HG03064 (cell line): ENCODE measurements around the gene ITIH4.
"Not testable (repeated sequence)": the region's sequence is repeated elsewhere in the genome, so short reads cannot be mapped to it uniquely, and the experiment has no call there.

Experiments used
- ATAC-seq: cut with Tn5 transposase; IDR thresholded peaks from one replicate; pipeline ENCODE4 v1.9.1; 2021; ENCODE audit warnings: low read depth; ENCODE audit not compliant: unreplicated experiment

The ITIH4 gene

GRCh38 chr3:52787246-52787645 is 43.2 kb downstream of the ITIH4 start:
- no peak for ATAC-seq

- no peak for ATAC-seq
These were observed 43.9 kb downstream of the ITIH4 start for GRCh38 chr3:52786330-52787215.

DNA sequence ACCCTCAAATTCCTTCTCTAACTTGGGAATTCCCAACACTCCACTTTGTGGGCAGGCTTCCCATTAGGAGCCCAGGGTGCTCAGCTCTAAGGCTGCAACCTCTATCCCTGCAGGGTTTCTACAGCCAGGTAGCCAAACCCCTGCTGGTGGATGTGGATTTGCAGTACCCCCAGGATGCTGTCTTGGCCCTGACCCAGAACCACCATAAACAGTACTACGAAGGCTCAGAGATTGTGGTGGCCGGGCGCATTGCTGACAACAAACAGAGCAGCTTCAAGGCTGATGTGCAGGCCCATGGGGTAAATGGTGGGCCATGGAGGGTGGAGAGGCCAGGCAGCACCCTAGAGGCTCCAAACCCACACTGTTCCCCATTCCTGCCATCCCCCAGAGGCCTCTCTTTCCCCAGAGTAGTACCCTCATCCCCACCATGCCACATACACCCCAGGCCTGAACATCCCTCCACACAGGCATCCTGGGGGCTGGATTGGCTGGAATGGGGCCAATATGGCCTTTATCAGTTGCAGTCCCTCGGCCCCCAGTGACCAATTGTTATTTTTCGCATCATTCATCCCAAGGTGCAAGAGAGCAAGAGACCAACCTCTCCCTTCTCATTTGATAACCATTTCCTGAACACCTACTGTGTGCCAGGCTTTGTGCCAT is 45.4 kb downstream of the ITIH4 start:
- ATAC-seq, result no peak

- no peak for ATAC-seq
These were observed 46.4 kb downstream of the ITIH4 start for GRCh38 chr3:52784021-52784621.

DNA sequence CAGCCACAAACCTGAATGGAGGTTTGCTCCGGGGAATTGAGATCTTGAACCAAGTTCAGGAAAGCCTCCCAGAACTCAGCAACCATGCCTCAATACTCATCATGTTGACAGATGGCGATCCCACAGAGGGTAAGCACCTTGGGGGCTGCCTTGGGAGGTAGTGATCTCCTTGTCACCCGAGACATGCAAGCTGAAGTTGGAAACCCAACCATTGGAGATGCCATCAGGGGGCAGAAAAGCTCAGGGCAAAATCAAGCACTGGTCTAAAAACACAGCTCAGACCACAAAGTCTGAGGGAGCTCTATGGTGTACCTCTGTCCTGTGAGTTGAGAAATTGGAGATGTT is 47.3 kb downstream of the ITIH4 start:
- no peak for ATAC-seq

GRCh38 chr3:52782412-52783210 is 47.9 kb downstream of the ITIH4 start:
- ATAC-seq, result no peak

DNA sequence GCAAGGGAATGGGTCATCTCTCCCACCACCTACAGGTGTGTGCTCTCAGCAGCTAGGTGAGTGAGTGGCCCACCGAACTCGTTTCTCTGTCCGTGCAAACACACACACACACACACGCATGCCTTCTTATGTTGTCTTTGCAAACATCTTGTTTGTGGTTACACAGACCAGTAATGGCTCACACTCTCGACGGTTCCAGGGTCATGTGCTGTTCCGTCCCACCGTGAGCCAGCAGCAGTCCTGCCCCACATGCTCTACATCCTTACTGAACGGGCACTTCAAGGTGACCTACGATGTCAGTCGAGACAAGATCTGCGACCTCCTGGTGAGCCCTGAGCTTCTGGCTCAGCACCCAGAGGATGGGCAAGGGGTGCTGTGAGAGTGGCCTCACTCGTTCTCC is 48.7 kb downstream of the ITIH4 start:
- ATAC-seq, result no peak

DNA sequence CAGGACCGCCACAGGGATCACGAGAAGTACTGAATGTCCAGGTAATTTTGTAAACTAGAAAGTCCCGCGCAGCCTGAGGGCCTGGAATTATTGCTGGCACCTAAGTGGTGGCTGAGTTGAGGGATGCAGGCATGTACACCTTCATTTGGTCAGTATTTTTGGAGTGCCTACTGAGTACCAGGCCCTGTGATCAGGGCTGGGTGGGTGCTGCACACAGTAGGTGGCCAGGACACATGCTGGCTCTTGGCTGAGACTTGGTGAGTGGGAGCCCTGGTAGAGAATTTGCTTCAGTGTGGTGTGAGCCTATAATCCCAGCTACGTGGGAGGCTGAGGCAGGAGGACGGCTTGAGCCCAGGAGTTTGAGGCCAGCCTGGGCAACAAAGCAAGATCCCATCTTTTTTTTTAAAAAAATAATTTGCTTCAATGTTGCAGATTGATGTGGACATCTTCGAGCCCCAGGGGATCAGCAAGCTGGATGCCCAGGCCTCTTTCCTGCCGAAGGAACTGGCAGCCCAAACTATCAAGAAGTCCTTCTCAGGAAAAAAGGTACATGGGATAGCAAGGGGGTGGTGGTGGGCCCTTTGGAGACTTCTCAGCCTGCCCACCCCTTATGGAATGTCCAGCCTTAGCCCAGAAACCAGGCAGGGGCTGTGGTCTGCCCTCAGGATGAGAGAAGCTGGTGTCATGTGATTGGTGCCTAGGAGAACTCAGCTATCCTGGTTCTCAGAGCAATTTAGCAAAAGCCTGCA is 50.5 kb downstream of the ITIH4 start:
- ATAC-seq, result no peak

GRCh38 chr3:52779011-52779836 is 51.2 kb downstream of the ITIH4 start:
- peak; percentile 64 for ATAC-seq

GRCh38 chr3:52777959-52778805 is 52.3 kb downstream of the ITIH4 start:
- no peak for ATAC-seq

DNA sequence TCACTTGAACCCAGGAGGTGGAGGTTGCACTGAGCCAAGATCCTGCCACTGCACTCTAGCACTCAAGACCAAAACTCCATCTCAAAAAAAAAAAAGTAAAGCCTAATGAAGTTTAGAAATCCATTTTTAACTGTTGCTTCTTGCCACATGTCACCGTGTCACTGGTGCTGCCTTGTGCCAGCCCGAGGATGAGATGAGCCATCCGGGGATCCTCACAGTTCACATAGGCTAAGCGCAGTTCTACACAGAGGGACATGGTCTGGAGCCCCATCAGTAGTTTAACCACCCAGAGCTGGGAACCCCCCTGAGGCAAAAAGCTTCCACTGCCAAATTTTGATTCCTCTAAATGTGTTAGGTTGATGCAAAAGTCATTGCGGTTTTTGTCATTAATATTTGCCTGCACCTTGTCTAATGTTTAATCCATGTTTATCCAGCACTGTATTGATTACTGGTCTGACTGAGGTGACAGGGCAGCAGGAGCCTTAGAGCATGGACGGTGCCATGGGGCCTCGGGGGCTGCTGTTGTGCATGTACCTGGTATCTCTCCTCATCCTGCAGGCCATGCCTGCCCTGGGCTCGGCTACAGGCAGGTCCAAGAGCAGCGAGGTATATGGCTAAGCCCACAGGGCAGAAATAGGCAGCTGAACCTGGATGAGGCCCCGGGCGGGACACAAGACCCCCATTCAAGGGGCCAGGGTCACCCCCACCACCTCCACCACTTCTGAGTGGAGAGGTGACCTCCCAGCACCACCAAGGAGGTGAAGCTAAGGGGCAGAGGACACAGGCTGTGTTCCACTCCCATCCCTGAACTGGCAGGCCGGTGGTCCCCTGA is 53.1 kb downstream of the ITIH4 start, which contains the start of gene ITIH1:
ITIH1 (plus strand) TSS at position 473 of the 832 bp plus-strand sequence; CDS start at position 490, 17 bp downstream.
- no peak for ATAC-seq

DNA sequence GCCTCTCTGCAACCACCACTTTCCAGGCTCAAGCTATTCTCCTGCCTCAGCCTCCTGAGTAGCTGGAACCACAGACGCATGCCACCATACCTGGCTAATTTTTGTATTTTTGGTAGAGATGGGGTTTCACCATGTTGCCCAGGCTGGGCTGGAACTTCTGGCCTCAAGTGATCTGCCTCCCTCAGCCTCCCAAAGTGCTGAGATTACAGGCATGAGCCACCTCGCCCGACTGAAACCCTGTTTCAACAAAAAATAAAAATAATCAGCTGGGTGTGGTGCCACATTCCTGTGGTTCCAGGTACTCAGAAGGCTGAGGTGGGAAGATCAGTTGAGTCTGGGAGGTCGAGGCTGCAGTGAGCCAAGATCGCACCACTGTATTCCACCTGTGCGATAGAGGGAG is 54.0 kb downstream of the ITIH4 start:
- not testable (repeated sequence) for ATAC-seq

GRCh38 chr3:52775877-52776276 is 54.6 kb downstream of the ITIH4 start:
- no peak for ATAC-seq

- no peak for ATAC-seq
These were observed 55.3 kb downstream of the ITIH4 start for GRCh38 chr3:52774901-52775864.

DNA sequence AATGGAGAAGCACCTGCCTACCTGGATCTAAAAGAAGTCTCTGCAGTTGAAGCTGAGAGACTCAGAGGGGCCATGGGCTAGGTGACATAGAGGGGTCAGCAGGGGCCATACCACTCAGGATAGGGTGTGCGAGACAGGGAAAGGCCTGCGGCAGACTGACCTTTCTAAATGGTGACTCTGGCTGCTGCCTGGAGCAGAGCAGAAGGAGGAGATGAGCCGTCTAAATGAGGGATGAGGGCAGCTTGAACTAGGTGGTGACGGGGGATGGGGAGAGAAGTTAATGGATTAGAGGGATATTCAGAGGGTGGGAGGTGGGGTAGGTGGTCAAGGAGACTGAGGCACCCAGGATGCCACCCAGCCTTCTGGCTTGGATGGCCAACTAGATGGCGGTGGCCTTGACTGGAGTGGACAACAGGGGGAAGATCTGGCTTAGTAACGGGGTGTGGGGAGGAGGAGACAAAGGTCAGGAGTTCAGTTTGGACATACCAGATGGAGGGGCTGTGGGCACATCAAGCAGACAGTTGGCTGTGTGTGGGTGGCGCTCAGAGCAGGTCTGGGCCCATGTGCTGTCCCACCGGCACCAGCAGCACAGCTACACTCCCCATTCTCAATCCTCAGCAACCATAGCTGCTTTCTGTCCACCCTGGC is 56.3 kb downstream of the ITIH4 start:
- no peak for ATAC-seq
